HEK293 (cell line): ENCODE data around the gene ERBB4.

Source experiments
- CTCF ChIA-PET: fragments of 350-600 bp; formaldehyde crosslinking; extraction: SDS; loops from one replicate; lab custom pipeline; 2021; ENCODE audit warnings: antibody characterized with exemption; lab: Yijun Ruan, JAX
- POLR2A ChIA-PET: fragments of 300-600 bp; formaldehyde crosslinking; extraction: SDS; loops from one replicate; lab custom pipeline; 2020; ENCODE audit warnings: antibody characterized with exemption, inconsistent platforms; lab: Yijun Ruan, JAX
- H3K27ac ChIP-seq: fragments of 200-500 bp; sonication (Bioruptor generic); 2 replicates; pipeline ENCODE4 v1.5.1; 2014; ENCODE audit warnings: low read depth, low read length, control low read depth, inconsistent platforms; ENCODE audit errors: extremely low read depth
- H3K36me3 ChIP-seq, 2 experiments: fragments of 200-500 bp in 1 of 2; sonication (Bioruptor generic) in 1 of 2; 1 replicate in 1 of 2; 2 replicates in 1 of 2; pipeline ENCODE4 v1.5.1; 2014 to 2017; ENCODE audit warnings: inconsistent platforms in 2 of 2, low read length in 2 of 2; ENCODE audit not compliant: control insufficient read depth in 2 of 2, insufficient read depth in 1 of 2
- H3K4me1 ChIP-seq: fragments of 200-500 bp; sonication (Bioruptor generic); 2 replicates; pipeline ENCODE4 v1.5.1; 2014; ENCODE audit warnings: mild to moderate bottlenecking, low read length, inconsistent platforms; ENCODE audit not compliant: control insufficient read depth, insufficient read depth
- H3K4me3 ChIP-seq: 2 replicates; pipeline ENCODE4 v1.5.1; 2011; ENCODE audit warnings: low read depth, mild to moderate bottlenecking, control low read depth, low read length, moderate library complexity
- H3K9me3 ChIP-seq: fragments of 200-500 bp; sonication (Bioruptor generic); 2 replicates; pipeline ENCODE4 v1.5.1; 2014; ENCODE audit warnings: low read depth, low read length, inconsistent platforms; ENCODE audit not compliant: control insufficient read depth, insufficient read depth
- BCL11A ChIP-seq: fragments of 450-650 bp; formaldehyde crosslinking; IDR thresholded peaks from 2 replicates; pipeline ENCODE4 v1.5.1; 2016; ENCODE audit warnings: low read depth, missing biosample characterization, missing genetic modification characterization
- HOXD13 ChIP-seq: sonication (generic); formaldehyde crosslinking; IDR thresholded peaks from 2 replicates; pipeline ENCODE4 v1.8.0; 2022; ENCODE audit warnings: missing genetic modification reagents, borderline replicate concordance
- MEIS1 ChIP-seq: sonication (generic); formaldehyde crosslinking; IDR thresholded peaks from 2 replicates; pipeline ENCODE4 v1.8.1; 2022; ENCODE audit warnings: missing genetic modification reagents, mild to moderate bottlenecking, borderline replicate concordance
- PRDM4 ChIP-seq: fragments of 450-650 bp; formaldehyde crosslinking; IDR thresholded peaks from 2 replicates; pipeline ENCODE4 v1.5.1; 2017; ENCODE audit warnings: missing biosample characterization, missing genetic modification characterization
- SP7 ChIP-seq: fragments of 450-650 bp; formaldehyde crosslinking; IDR thresholded peaks from 2 replicates; pipeline ENCODE4 v1.5.1; 2016; ENCODE audit warnings: missing biosample characterization, missing genetic modification characterization
- TRIM28 ChIP-seq: IDR thresholded peaks from 2 replicates; pipeline ENCODE4 v1.6.1; 2011; ENCODE audit warnings: low read length, control low read depth, borderline replicate concordance
- ZFHX2 ChIP-seq: fragments of 450-650 bp; formaldehyde crosslinking; conservative IDR thresholded peaks from 2 replicates; pipeline ENCODE4 v1.5.1; 2016; ENCODE audit warnings: missing biosample characterization, missing genetic modification characterization
- ZNF274 ChIP-seq, 2 experiments: fragments of 200-500 bp in 1 of 2; fragments of 450-650 bp in 1 of 2; sonication (Bioruptor generic) in 1 of 2; formaldehyde crosslinking in 1 of 2; IDR thresholded peaks; 2 replicates each; pipeline versions ENCODE4 v1.5.1 to v1.6.1; 2014 to 2016; ENCODE audit warnings: borderline replicate concordance in 1 of 2, inconsistent platforms in 1 of 2, low read length in 1 of 2, missing biosample characterization in 1 of 2, missing genetic modification characterization in 1 of 2
- ZNF341 ChIP-seq: fragments of 450-650 bp; formaldehyde crosslinking; IDR thresholded peaks from 2 replicates; pipeline ENCODE4; 2016; ENCODE audit warnings: low read depth, missing biosample characterization, missing genetic modification characterization
- ZNF366 ChIP-seq: fragments of 450-650 bp; formaldehyde crosslinking; conservative IDR thresholded peaks from 2 replicates; pipeline ENCODE4 v1.5.1; 2016; ENCODE audit warnings: missing biosample characterization, missing genetic modification characterization
- ZNF514 ChIP-seq: fragments of 450-650 bp; formaldehyde crosslinking; IDR thresholded peaks from 2 replicates; pipeline ENCODE4 v1.5.1; 2016; ENCODE audit warnings: missing biosample characterization, missing genetic modification characterization
- ZNF660 ChIP-seq: fragments of 450-650 bp; IDR thresholded peaks from 2 replicates; pipeline ENCODE4 v1.5.1; 2018; ENCODE audit warnings: missing biosample characterization, mild to moderate bottlenecking, missing genetic modification characterization
- ZNF664 ChIP-seq: fragments of 450-650 bp; formaldehyde crosslinking; IDR thresholded peaks from 2 replicates; pipeline ENCODE4 v1.5.1; 2016; ENCODE audit warnings: missing biosample characterization, missing genetic modification characterization
- ZNF747 ChIP-seq: fragments of 450-650 bp; formaldehyde crosslinking; IDR thresholded peaks from 2 replicates; pipeline ENCODE4 v1.5.1; 2016; ENCODE audit warnings: missing biosample characterization, missing genetic modification characterization
- ZNF768 ChIP-seq: fragments of 450-650 bp; formaldehyde crosslinking; IDR thresholded peaks from 2 replicates; pipeline ENCODE4 v1.5.1; 2018; ENCODE audit warnings: missing biosample characterization, mild to moderate bottlenecking, missing genetic modification characterization
- ZNF843 ChIP-seq: fragments of 450-650 bp; formaldehyde crosslinking; IDR thresholded peaks from 2 replicates; pipeline ENCODE4 v1.5.1; 2016; ENCODE audit warnings: missing biosample characterization, missing genetic modification characterization
- TF ChIP-seq, protein P1 (sequence below): fragments of 450-650 bp; formaldehyde crosslinking; IDR thresholded peaks from 2 replicates; pipeline ENCODE4 v1.5.1; 2017; ENCODE audit warnings: missing biosample characterization, missing genetic modification characterization
- TF ChIP-seq, protein P2 (sequence below): fragments of 450-650 bp; formaldehyde crosslinking; IDR thresholded peaks from 2 replicates; pipeline ENCODE4 v1.5.1; 2016; ENCODE audit warnings: missing biosample characterization, missing genetic modification characterization
- TF ChIP-seq, protein P3 (sequence below): fragments of 450-650 bp; formaldehyde crosslinking; IDR thresholded peaks from 2 replicates; pipeline ENCODE4 v1.5.1; 2016; ENCODE audit warnings: missing biosample characterization, missing genetic modification characterization
- TF ChIP-seq, protein P4 (sequence below): fragments of 450-650 bp; formaldehyde crosslinking; IDR thresholded peaks from 2 replicates; pipeline ENCODE4 v1.5.1; 2016; ENCODE audit warnings: missing biosample characterization, missing genetic modification characterization
- TF ChIP-seq, protein P5 (sequence below): fragments of 450-650 bp; formaldehyde crosslinking; IDR thresholded peaks from 2 replicates; pipeline ENCODE4 v1.5.1; 2016; ENCODE audit warnings: missing biosample characterization, missing genetic modification characterization

The ERBB4 gene

GRCh38 chr2:212227755-212228154 is 310.8 kb downstream of the ERBB4 start (continued):
- TF ChIP-seq PRDM4 (tag by site-specific recombination) = peak; percentile 55
- no peak for TF ChIP-seq ZNF274 (IDR thresholded peaks at IDR 0.05; ENCODE audit: low read length)
- no peak for TF ChIP-seq ZNF274 (tag by site-specific recombination; IDR thresholded peaks at IDR 0.05; ENCODE audit: borderline replicate concordance)
- peak; percentile 37; the same call in 1 of the 2 replicates for TF ChIP-seq MEIS1 (CRISPR knock-in tag)
- TF ChIP-seq ZNF843 (tag by site-specific recombination) = peak; percentile 69
- TF ChIP-seq SP7 (tag by site-specific recombination) = 0 out of 2 replicates have a peak, but pooled peaks have one; percentile 37
- peak; percentile 66 for TF ChIP-seq ZNF366
- TF ChIP-seq, all 188 proteins: peak for 16

- no peak overlapping the region for H3K27ac ChIP-seq
- ChIA-PET CTCF (no interaction called here), POLR2A (no interaction called here)
- H3K36me3 ChIP-seq = no peaks in the 10 kb centered on the region
- no peaks in the 10 kb centered on the region for H3K9me3 ChIP-seq
- peaks cover 21% of the 10 kb centered on the region for H3K4me1 ChIP-seq
- TF ChIP-seq, protein P1, sequence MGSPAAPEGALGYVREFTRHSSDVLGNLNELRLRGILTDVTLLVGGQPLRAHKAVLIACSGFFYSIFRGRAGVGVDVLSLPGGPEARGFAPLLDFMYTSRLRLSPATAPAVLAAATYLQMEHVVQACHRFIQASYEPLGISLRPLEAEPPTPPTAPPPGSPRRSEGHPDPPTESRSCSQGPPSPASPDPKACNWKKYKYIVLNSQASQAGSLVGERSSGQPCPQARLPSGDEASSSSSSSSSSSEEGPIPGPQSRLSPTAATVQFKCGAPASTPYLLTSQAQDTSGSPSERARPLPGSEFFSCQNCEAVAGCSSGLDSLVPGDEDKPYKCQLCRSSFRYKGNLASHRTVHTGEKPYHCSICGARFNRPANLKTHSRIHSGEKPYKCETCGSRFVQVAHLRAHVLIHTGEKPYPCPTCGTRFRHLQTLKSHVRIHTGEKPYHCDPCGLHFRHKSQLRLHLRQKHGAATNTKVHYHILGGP (tag by site-specific recombination) = no peak
- TF ChIP-seq, protein P2, sequence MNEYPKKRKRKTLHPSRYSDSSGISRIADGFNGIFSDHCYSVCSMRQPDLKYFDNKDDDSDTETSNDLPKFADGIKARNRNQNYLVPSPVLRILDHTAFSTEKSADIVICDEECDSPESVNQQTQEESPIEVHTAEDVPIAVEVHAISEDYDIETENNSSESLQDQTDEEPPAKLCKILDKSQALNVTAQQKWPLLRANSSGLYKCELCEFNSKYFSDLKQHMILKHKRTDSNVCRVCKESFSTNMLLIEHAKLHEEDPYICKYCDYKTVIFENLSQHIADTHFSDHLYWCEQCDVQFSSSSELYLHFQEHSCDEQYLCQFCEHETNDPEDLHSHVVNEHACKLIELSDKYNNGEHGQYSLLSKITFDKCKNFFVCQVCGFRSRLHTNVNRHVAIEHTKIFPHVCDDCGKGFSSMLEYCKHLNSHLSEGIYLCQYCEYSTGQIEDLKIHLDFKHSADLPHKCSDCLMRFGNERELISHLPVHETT (tag by site-specific recombination) = no peak
- TF ChIP-seq ZNF768 (tag by site-specific recombination) = no peak
- TF ChIP-seq MEIS1 (CRISPR knock-in tag) = no peak
- TF ChIP-seq ZNF514 (tag by site-specific recombination) = no peak
- TF ChIP-seq, protein P3, sequence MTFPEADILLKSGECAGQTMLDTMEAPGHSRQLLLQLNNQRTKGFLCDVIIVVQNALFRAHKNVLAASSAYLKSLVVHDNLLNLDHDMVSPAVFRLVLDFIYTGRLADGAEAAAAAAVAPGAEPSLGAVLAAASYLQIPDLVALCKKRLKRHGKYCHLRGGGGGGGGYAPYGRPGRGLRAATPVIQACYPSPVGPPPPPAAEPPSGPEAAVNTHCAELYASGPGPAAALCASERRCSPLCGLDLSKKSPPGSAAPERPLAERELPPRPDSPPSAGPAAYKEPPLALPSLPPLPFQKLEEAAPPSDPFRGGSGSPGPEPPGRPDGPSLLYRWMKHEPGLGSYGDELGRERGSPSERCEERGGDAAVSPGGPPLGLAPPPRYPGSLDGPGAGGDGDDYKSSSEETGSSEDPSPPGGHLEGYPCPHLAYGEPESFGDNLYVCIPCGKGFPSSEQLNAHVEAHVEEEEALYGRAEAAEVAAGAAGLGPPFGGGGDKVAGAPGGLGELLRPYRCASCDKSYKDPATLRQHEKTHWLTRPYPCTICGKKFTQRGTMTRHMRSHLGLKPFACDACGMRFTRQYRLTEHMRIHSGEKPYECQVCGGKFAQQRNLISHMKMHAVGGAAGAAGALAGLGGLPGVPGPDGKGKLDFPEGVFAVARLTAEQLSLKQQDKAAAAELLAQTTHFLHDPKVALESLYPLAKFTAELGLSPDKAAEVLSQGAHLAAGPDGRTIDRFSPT (tag by site-specific recombination) = no peak
- no peak for TF ChIP-seq ZNF341 (tag by site-specific recombination)
- no peak for TF ChIP-seq ZNF664 (tag by site-specific recombination)
- TF ChIP-seq ZNF747 = no peak
- no peak for TF ChIP-seq HOXD13 (CRISPR knock-in tag)
- no peak for TF ChIP-seq ZNF660 (tag by site-specific recombination)
- H3K4me3 ChIP-seq = no peak overlapping the region
Observed at GRCh38 chr2:212226114-212226513, 312.5 kb downstream of the ERBB4 start.

GRCh38 chr2:212223696-212224095 is 314.9 kb downstream of the ERBB4 start:
- no peak overlapping the region for H3K4me3 ChIP-seq
- ChIA-PET CTCF (no interaction called here), POLR2A (no interaction called here)
- peaks cover 16% of the 10 kb centered on the region for H3K4me1 ChIP-seq
- no peaks in the 10 kb centered on the region for H3K36me3 ChIP-seq
- H3K27ac ChIP-seq = no peak overlapping the region
- H3K9me3 ChIP-seq = no peaks in the 10 kb centered on the region
- TF ChIP-seq, protein P4, sequence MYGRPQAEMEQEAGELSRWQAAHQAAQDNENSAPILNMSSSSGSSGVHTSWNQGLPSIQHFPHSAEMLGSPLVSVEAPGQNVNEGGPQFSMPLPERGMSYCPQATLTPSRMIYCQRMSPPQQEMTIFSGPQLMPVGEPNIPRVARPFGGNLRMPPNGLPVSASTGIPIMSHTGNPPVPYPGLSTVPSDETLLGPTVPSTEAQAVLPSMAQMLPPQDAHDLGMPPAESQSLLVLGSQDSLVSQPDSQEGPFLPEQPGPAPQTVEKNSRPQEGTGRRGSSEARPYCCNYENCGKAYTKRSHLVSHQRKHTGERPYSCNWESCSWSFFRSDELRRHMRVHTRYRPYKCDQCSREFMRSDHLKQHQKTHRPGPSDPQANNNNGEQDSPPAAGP (tag by site-specific recombination) = no peak
- TF ChIP-seq, protein P2 (tag by site-specific recombination) = no peak
- TF ChIP-seq TRIM28 (no peak), ZFHX2 (tag by site-specific recombination) (no peak), BCL11A (tag by site-specific recombination) (no peak)
- TF ChIP-seq, protein P5, sequence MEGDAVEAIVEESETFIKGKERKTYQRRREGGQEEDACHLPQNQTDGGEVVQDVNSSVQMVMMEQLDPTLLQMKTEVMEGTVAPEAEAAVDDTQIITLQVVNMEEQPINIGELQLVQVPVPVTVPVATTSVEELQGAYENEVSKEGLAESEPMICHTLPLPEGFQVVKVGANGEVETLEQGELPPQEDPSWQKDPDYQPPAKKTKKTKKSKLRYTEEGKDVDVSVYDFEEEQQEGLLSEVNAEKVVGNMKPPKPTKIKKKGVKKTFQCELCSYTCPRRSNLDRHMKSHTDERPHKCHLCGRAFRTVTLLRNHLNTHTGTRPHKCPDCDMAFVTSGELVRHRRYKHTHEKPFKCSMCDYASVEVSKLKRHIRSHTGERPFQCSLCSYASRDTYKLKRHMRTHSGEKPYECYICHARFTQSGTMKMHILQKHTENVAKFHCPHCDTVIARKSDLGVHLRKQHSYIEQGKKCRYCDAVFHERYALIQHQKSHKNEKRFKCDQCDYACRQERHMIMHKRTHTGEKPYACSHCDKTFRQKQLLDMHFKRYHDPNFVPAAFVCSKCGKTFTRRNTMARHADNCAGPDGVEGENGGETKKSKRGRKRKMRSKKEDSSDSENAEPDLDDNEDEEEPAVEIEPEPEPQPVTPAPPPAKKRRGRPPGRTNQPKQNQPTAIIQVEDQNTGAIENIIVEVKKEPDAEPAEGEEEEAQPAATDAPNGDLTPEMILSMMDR (tag by site-specific recombination) = no peak
